Endothelial cell of umbilical vein (primary cell): ENCODE measurements around the gene RAD51B. TPM values are rescaled to one million over a fixed set of nuclear protein-coding genes. Genes with fewer than 3 reads are reported as not detected.
A peak's percentile ranks its signal among the peaks of the same experiment; 100 is the strongest.

ENCODE experiments used
- BruUV-seq: library from RNA; stranded (reverse); fragments of 400-500 nt; replicated peaks from 2 replicates; lab custom pipeline; 2021; lab: Mats Ljungman, UMichigan
- CTCF ChIA-PET: fragments of 300-600, 350-600 bp; sonication (Branson Sonifier 250); formaldehyde crosslinking; loops from one replicate; lab custom pipeline; 2021; ENCODE audit warnings: antibody characterized with exemption, inconsistent platforms; lab: Charles Lee
- POLR2A ChIA-PET: fragments of 300-600, 350-600 bp; sonication (Branson Sonifier 250); formaldehyde crosslinking; loops from one replicate; lab custom pipeline; 2021; ENCODE audit warnings: antibody characterized with exemption, inconsistent platforms; lab: Charles Lee
- DNase-seq: peaks from one replicate; pipeline ENCODE4 v3.0.0-alpha.2; 2011; ENCODE audit warnings: low read depth, low spot score
- FAIRE-seq: peaks from 2 replicates; lab custom pipeline; 2011; peaks lifted over from hg19 to GRCh38; lab: Jason Lieb, UNC
- H2AFZ ChIP-seq: 2 replicates; pipeline ENCODE4 v1.6.0; 2012; ENCODE audit warnings: low read depth, low read length, control low read depth, inconsistent platforms
- H3K27ac ChIP-seq: 2 replicates; pipeline ENCODE4 v1.5.1; 2011; ENCODE audit warnings: low read depth, mild to moderate bottlenecking, control low read depth, low read length, moderate library complexity; ENCODE audit not compliant: insufficient read depth
- H3K27me3 ChIP-seq, 2 experiments: 2 replicates each; pipeline versions ENCODE4 v1.6.0 to v1.6.1; 2011; ENCODE audit warnings: low read length in 2 of 2, mixed read lengths in 1 of 2; ENCODE audit not compliant: control insufficient read depth in 2 of 2, insufficient read depth in 2 of 2
- H3K36me3 ChIP-seq, 2 experiments: 2 replicates in 1 of 2; 3 replicates in 1 of 2; pipeline ENCODE4 v1.5.1; 2011; ENCODE audit warnings: low read length in 2 of 2, mild to moderate bottlenecking in 1 of 2, moderate library complexity in 1 of 2; ENCODE audit not compliant: control insufficient read depth in 2 of 2, insufficient read depth in 2 of 2; ENCODE audit errors: extremely low read depth in 1 of 2
- H3K4me1 ChIP-seq: 3 replicates; pipeline ENCODE4 v1.5.1; 2011; ENCODE audit warnings: mild to moderate bottlenecking, low read length; ENCODE audit not compliant: control insufficient read depth, insufficient read depth; ENCODE audit errors: extremely low read depth
- H3K4me2 ChIP-seq: 2 replicates; pipeline ENCODE4 v1.6.1; 2011; ENCODE audit warnings: low read length, control low read depth, mixed read lengths; ENCODE audit not compliant: insufficient read depth
- H3K4me3 ChIP-seq, 3 experiments: fragments of 200-600 bp in 1 of 3; sonication (generic), shearing (Covaris generic) in 1 of 3; replicated peaks in 1 of 3; 2 replicates each; pipeline ENCODE4 v1.5.1; 2011 to 2016; ENCODE audit warnings: control low read depth in 3 of 3, low read length in 3 of 3, mild to moderate bottlenecking in 2 of 3, inconsistent platforms in 1 of 3, low read depth in 1 of 3, moderate library complexity in 1 of 3; ENCODE audit not compliant: insufficient read depth in 1 of 3
- H3K79me2 ChIP-seq: 2 replicates; pipeline ENCODE4 v1.6.0; 2012; ENCODE audit warnings: low read length, inconsistent platforms; ENCODE audit not compliant: control insufficient read depth, insufficient read depth
- H3K9ac ChIP-seq: replicated peaks from 2 replicates; pipeline ENCODE3; 2011; ENCODE audit warnings: low read length, control low read depth; ENCODE audit not compliant: insufficient read depth; ENCODE audit errors: extremely low read depth
- H3K9me1 ChIP-seq: replicated peaks from 3 replicates; pipeline ENCODE4 v1.6.0; 2011; ENCODE audit warnings: mild to moderate bottlenecking, low read length; ENCODE audit not compliant: control insufficient read depth, insufficient read depth; ENCODE audit errors: extremely low read depth
- H3K9me3 ChIP-seq: replicated peaks from 2 replicates; pipeline ENCODE4 v1.5.1; 2012; ENCODE audit warnings: low read length, inconsistent platforms; ENCODE audit not compliant: control insufficient read depth, insufficient read depth
- H4K20me1 ChIP-seq: replicated peaks from 2 replicates; pipeline ENCODE3; 2011; ENCODE audit warnings: mild to moderate bottlenecking, low read length; ENCODE audit not compliant: control insufficient read depth, insufficient read depth; ENCODE audit errors: extremely low read depth
- CTCF ChIP-seq, 2 donors: IDR thresholded peaks; 1 replicate in 1 of 2; 2 replicates in 1 of 2; pipeline ENCODE4 v1.5.1; 2011; ENCODE audit warnings: low read length in 2 of 2, mild to moderate bottlenecking in 2 of 2, moderate library complexity in 2 of 2, control low read depth in 1 of 2, inconsistent platforms in 1 of 2, low read depth in 1 of 2; ENCODE audit not compliant: insufficient read depth in 1 of 2; ENCODE audit errors: extremely low read depth in 1 of 2
- EZH2 ChIP-seq: IDR thresholded peaks from 2 replicates; pipeline ENCODE4 v1.6.1; 2012; ENCODE audit warnings: borderline replicate concordance, low read depth, mild to moderate bottlenecking, moderate library complexity, low read length, inconsistent platforms; ENCODE audit not compliant: severe bottlenecking
- FOS ChIP-seq: IDR thresholded peaks from 2 replicates; pipeline ENCODE4 v1.6.1; 2011; ENCODE audit warnings: mild to moderate bottlenecking, low read length, moderate library complexity, borderline replicate concordance; ENCODE audit not compliant: insufficient read depth
- GATA2 ChIP-seq: IDR thresholded peaks from 2 replicates; pipeline ENCODE4 v1.7.0; 2011; ENCODE audit warnings: low read depth, mild to moderate bottlenecking, moderate library complexity, mixed read lengths, low read length; ENCODE audit not compliant: insufficient read length, insufficient read depth
- JUN ChIP-seq: IDR thresholded peaks from 2 replicates; pipeline ENCODE4 v1.6.1; 2011; ENCODE audit warnings: borderline replicate concordance, low read depth; ENCODE audit not compliant: insufficient read length, insufficient read depth
- MAX ChIP-seq: IDR thresholded peaks from 2 replicates; pipeline ENCODE4 v1.6.1; 2011; ENCODE audit not compliant: insufficient read depth, insufficient read length
- MYC ChIP-seq: IDR thresholded peaks from one replicate; pipeline ENCODE4 v1.6.1; 2011; ENCODE audit warnings: mild to moderate bottlenecking, low read depth, low read length
- POLR2A ChIP-seq: IDR thresholded peaks from 2 replicates; pipeline ENCODE4 v1.6.1; 2012; ENCODE audit warnings: low read depth, mild to moderate bottlenecking, control low read depth, low read length
- POLR2AphosphoS5 ChIP-seq: IDR thresholded peaks from 2 replicates; pipeline ENCODE4 v1.6.1; 2012; ENCODE audit warnings: low read depth, mild to moderate bottlenecking, control low read depth, low read length, moderate library complexity; ENCODE audit not compliant: insufficient read depth
- dilution Hi-C: fragments of 300-500 bp; cut with MboI; formaldehyde crosslinking; loops from one replicate; pipeline ENCODE4 v1.15.0; 2019; ENCODE audit warnings: low sequenced_read_pairs; ENCODE audit not compliant: extremely low pct_ligation_motif_present
- intact Hi-C: fragments of 100-400 bp; cut with micrococcal nuclease; formaldehyde crosslinking; loops from one replicate; pipeline ENCODE4 v1.10.0; 2022
- polyA plus RNA-seq, 4 experiments: library from polyadenylated mRNA; depleted of rRNA in 3 of 4; stranded (reverse) in 3 of 4; unstranded in 1 of 4; fragments of >200 nt; gene quantifications; 2 replicates each; pipeline versions ENCODE4 v1.2.1 to v1.2.3, GENCODE V29; 2011 to 2012; ENCODE audit warnings: missing spikeins in 1 of 4
- total RNA-seq: library from RNA; stranded (reverse); gene quantifications from 2 replicates; pipeline ENCODE4 v1.2.3, GENCODE V29; 2021

RAD51B gene
- total and polyA plus RNA-seq, 2 donors (not counting 3 experiments of a cell fraction or from before 2014, with no cell fraction given): 3.9 to 19.0 TPM

- H4K20me1 ChIP-seq: no peaks in the 10 kb centered on the region
- no peaks in the 10 kb centered on the region for H3K79me2 ChIP-seq
- FAIRE-seq (no peak), DNase-seq (peak; percentile 32)
- no peak overlapping the region for H3K27ac ChIP-seq
- no TSS peak for BruUV-seq
- dilution Hi-C loops (no loop called here), intact Hi-C loops (loop anchor here (2.0 to 10.0 kb wide), 3 partner anchors 88 to 651 kb away; partner anchors contain the start of gene ZFP36L1)
- H3K27me3 ChIP-seq: no peaks in the 10 kb centered on the region
- peaks cover 35% of the 10 kb centered on the region for H3K4me1 ChIP-seq
- no peak overlapping the region for H3K4me3 ChIP-seq
- H3K4me2 ChIP-seq: peak overlapping the region; percentile 5
- no peak for TF ChIP-seq CTCF (IDR thresholded peaks at IDR 0.05; ENCODE audit: extremely low read depth in 1 of 2, insufficient read depth in 1 of 2, low read depth in 1 of 2, low read length in 2 of 2)
- no peak for TF ChIP-seq POLR2A
- TF ChIP-seq EZH2: no peak
- no peak for TF ChIP-seq MAX
- TF ChIP-seq JUN: no peak
- TF ChIP-seq GATA2: no peak
- no peak for TF ChIP-seq MYC
- no peak for TF ChIP-seq POLR2AphosphoS5
- TF ChIP-seq FOS: no peak
- H2AFZ ChIP-seq: no peak overlapping the region
- POLR2A ChIA-PET: no interaction called here
- H3K9ac ChIP-seq: no peak overlapping the region
- H3K36me3 ChIP-seq: no peaks in the 10 kb centered on the region
- no peaks in the 10 kb centered on the region for H3K9me1 ChIP-seq
- H3K9me3 ChIP-seq: no peaks in the 10 kb centered on the region
- CTCF ChIA-PET: interaction anchor here (1.0 to 1.8 kb wide), 5 partner anchors 18 to 672 kb away, joined by 3 to 5 read pairs (median 4); no protein-coding TSS in a partner anchor
These were observed 324.6 kb downstream of the RAD51B start for GRCh38 chr14:68144051-68144681.
